Breast epithelium (tissue), 4 donors: ENCODE measurements around the gene NLGN2. TPM values are rescaled to one million over a fixed set of nuclear protein-coding genes. Genes with fewer than 3 reads are reported as not detected.

ENCODE experiments used
- DNase-seq, 2 donors: peaks; one replicate each; pipeline ENCODE4 v3.0.0-alpha.2; 2019; ENCODE audit warnings: low spot score in 2 of 2
- H3K27ac ChIP-seq, 2 donors: fragments of 200-600 bp; sonication (generic) in 1 of 2; one replicate each; pipeline ENCODE4 v1.5.1; 2016 to 2019; ENCODE audit warnings: mild to moderate bottlenecking in 1 of 2
- H3K27me3 ChIP-seq, 2 donors: fragments of 200-600 bp; sonication (generic) in 1 of 2; one replicate each; pipeline versions ENCODE4 v1.5.1 to v1.6.0; 2017 to 2019; ENCODE audit warnings: control low read depth in 1 of 2, mild to moderate bottlenecking in 1 of 2
- H3K36me3 ChIP-seq: fragments of 200-600 bp; one replicate; pipeline ENCODE4 v1.5.1; 2019
- H3K4me1 ChIP-seq, 2 donors: fragments of 200-600 bp; sonication (generic); one replicate each; pipeline ENCODE4 v1.5.1; 2016 to 2019; ENCODE audit warnings: control low read depth in 1 of 2
- H3K4me3 ChIP-seq, 3 donors: fragments of 200-600 bp; sonication (generic); 1 replicate in 2 of 3; 2 replicates in 1 of 3; pipeline ENCODE4 v1.5.1; 2016 to 2019; ENCODE audit warnings: mild to moderate bottlenecking in 3 of 3, moderate library complexity in 2 of 3
- H3K9me3 ChIP-seq, 2 donors: fragments of 200-600 bp; sonication (generic) in 1 of 2; one replicate each; pipeline ENCODE4 v1.5.1; 2016 to 2019; ENCODE audit warnings: control low read depth in 1 of 2
- POLR2A ChIP-seq: fragments of 450-650 bp; IDR thresholded peaks from one replicate; pipeline ENCODE4 v1.6.1; 2016; ENCODE audit warnings: antibody characterized with exemption, mild to moderate bottlenecking, moderate library complexity
- POLR2AphosphoS5 ChIP-seq, 3 donors: sonication (generic); formaldehyde crosslinking; IDR thresholded peaks; one replicate each; pipeline ENCODE4 v1.6.1; 2017; ENCODE audit warnings: antibody characterized with exemption in 3 of 3
- intact Hi-C: fragments of 100-400 bp; cut with DNase I; formaldehyde crosslinking; loops from one replicate; pipeline ENCODE4 v1.15.1; 2023; ENCODE audit warnings: low total_unique reads
- total RNA-seq, 3 donors: library from RNA; depleted of rRNA; stranded (reverse); fragments of >200 nt; gene quantifications; one replicate each; pipeline ENCODE4 v1.1.0, GENCODE V29; 2016
- TF ChIP-seq, protein P1 (sequence below), 3 donors: fragments of 450-650 bp; IDR thresholded peaks; one replicate each; pipeline ENCODE4 v1.5.1; 2016 to 2017; ENCODE audit warnings: antibody characterized with exemption in 3 of 3, mild to moderate bottlenecking in 3 of 3, moderate library complexity in 3 of 3

Gene NLGN2
- total RNA-seq, 3 donors from 2014 or later = 6.7 to 13.1 (median 8.3) TPM

GRCh38 chr17:7413346-7413985, 5.8 kb downstream of the NLGN2 start:
- no peaks in the 10 kb centered on the region for H3K4me1 ChIP-seq
- intact Hi-C loops = no loop called here
- H3K27ac ChIP-seq = peak overlapping the region; percentile 13 to 83
- DNase-seq = no peak
- no peak overlapping the region for H3K4me3 ChIP-seq
- no peak for TF ChIP-seq POLR2AphosphoS5 (IDR thresholded peaks at IDR 0.05)
- TF ChIP-seq, protein P1, sequence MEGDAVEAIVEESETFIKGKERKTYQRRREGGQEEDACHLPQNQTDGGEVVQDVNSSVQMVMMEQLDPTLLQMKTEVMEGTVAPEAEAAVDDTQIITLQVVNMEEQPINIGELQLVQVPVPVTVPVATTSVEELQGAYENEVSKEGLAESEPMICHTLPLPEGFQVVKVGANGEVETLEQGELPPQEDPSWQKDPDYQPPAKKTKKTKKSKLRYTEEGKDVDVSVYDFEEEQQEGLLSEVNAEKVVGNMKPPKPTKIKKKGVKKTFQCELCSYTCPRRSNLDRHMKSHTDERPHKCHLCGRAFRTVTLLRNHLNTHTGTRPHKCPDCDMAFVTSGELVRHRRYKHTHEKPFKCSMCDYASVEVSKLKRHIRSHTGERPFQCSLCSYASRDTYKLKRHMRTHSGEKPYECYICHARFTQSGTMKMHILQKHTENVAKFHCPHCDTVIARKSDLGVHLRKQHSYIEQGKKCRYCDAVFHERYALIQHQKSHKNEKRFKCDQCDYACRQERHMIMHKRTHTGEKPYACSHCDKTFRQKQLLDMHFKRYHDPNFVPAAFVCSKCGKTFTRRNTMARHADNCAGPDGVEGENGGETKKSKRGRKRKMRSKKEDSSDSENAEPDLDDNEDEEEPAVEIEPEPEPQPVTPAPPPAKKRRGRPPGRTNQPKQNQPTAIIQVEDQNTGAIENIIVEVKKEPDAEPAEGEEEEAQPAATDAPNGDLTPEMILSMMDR (IDR thresholded peaks at IDR 0.05) = no peak
- TF ChIP-seq POLR2A = no peak
- H3K27me3 ChIP-seq = no peaks in the 10 kb centered on the region
- H3K36me3 ChIP-seq = no peaks in the 10 kb centered on the region
- H3K9me3 ChIP-seq = no peaks in the 10 kb centered on the region

- Histone ChIP-seq H3K27ac (no peak overlapping the region), H3K4me3 (no peak overlapping the region), H3K4me1 (no peaks in the 10 kb centered on the region), H3K36me3 (no peaks in the 10 kb centered on the region), H3K27me3 (no peaks in the 10 kb centered on the region), H3K9me3 (no peaks in the 10 kb centered on the region)
- DNase-seq = no peak
- intact Hi-C loops = no loop called here
- no peak for TF ChIP-seq POLR2A
- TF ChIP-seq, protein P1 (IDR thresholded peaks at IDR 0.05) = no peak
- TF ChIP-seq POLR2AphosphoS5 (IDR thresholded peaks at IDR 0.05) = no peak
Measured at GRCh38 chr17:7414837-7415236, 7.2 kb downstream of the NLGN2 start.

GRCh38 chr17:7415784-7416183, 8.1 kb downstream of the NLGN2 start:
- intact Hi-C loops = no loop called here
- no peak overlapping the region for H3K27ac ChIP-seq
- no peak for DNase-seq
- H3K27me3 ChIP-seq = no peaks in the 10 kb centered on the region
- H3K36me3 ChIP-seq = no peaks in the 10 kb centered on the region
- H3K4me1 ChIP-seq = no peaks in the 10 kb centered on the region
- TF ChIP-seq POLR2AphosphoS5 (IDR thresholded peaks at IDR 0.05) (no peak), POLR2A (no peak)
- TF ChIP-seq, protein P1 (IDR thresholded peaks at IDR 0.05) = no peak
- H3K4me3 ChIP-seq = no peak overlapping the region
- H3K9me3 ChIP-seq = no peaks in the 10 kb centered on the region

- no peaks in the 10 kb centered on the region for H3K27me3 ChIP-seq
- H3K4me1 ChIP-seq = no peaks in the 10 kb centered on the region
- DNase-seq = no peak
- H3K4me3 ChIP-seq = no peak overlapping the region
- H3K9me3 ChIP-seq = no peaks in the 10 kb centered on the region
- no peaks in the 10 kb centered on the region for H3K36me3 ChIP-seq
- intact Hi-C loops = no loop called here
- H3K27ac ChIP-seq = no peak overlapping the region
- TF ChIP-seq, protein P1 (IDR thresholded peaks at IDR 0.05) = no peak
- TF ChIP-seq POLR2AphosphoS5 (IDR thresholded peaks at IDR 0.05) (no peak), POLR2A (no peak)
Measured at GRCh38 chr17:7416323-7416722, 8.7 kb downstream of the NLGN2 start.

DNA sequence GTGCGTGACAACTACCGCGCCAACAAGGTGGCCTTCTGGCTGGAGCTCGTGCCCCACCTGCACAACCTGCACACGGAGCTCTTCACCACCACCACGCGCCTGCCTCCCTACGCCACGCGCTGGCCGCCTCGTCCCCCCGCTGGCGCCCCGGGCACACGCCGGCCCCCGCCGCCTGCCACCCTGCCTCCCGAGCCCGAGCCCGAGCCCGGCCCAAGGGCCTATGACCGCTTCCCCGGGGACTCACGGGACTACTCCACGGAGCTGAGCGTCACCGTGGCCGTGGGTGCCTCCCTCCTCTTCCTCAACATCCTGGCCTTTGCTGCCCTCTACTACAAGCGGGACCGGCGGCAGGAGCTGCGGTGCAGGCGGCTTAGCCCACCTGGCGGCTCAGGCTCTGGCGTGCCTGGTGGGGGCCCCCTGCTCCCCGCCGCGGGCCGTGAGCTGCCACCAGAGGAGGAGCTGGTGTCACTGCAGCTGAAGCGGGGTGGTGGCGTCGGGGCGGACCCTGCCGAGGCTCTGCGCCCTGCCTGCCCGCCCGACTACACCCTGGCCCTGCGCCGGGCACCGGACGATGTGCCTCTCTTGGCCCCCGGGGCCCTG, 9.5 kb downstream of the NLGN2 start:
- intact Hi-C loops = no loop called here
- H3K27me3 ChIP-seq = no peaks in the 10 kb centered on the region

More for the DNA sequence above, 9.5 kb downstream of the NLGN2 start:
- no peaks in the 10 kb centered on the region for H3K9me3 ChIP-seq
- H3K36me3 ChIP-seq = no peaks in the 10 kb centered on the region
- no peak for TF ChIP-seq POLR2AphosphoS5 (IDR thresholded peaks at IDR 0.05)
- TF ChIP-seq, protein P1 (IDR thresholded peaks at IDR 0.05) = no peak
- TF ChIP-seq POLR2A = no peak
- no peak overlapping the region for H3K4me3 ChIP-seq
- H3K27ac ChIP-seq = no peak overlapping the region
- no peak for DNase-seq
- no peaks in the 10 kb centered on the region for H3K4me1 ChIP-seq
